HG03442 (cell line): ENCODE data around the gene B4GALT7.

Experiments used
- ATAC-seq: cut with Tn5 transposase; IDR thresholded peaks from one replicate; pipeline ENCODE4 v1.9.1; 2021; ENCODE audit warnings: mild to moderate bottlenecking, moderate library complexity; ENCODE audit not compliant: unreplicated experiment

Gene B4GALT7

DNA sequence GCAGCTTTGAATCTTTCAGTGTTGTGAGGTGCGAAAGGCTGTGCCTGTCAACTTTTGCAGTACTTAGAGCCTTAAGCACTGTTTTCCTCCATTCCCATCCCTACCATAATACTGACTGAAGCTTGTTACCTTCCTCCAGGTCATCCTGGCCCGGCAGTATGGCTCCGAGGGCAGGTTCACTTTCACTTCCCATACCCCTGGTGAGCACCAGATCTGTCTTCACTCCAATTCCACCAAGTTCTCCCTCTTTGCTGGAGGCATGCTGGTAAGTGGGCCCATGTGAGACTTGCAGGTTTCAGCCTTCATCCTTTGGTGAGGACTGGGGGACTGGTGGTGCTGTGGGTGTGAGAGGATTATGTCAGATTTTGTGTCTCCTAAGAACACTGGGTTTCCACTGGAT lies 6.4 kb upstream of the B4GALT7 start:
- no peak for ATAC-seq

DNA sequence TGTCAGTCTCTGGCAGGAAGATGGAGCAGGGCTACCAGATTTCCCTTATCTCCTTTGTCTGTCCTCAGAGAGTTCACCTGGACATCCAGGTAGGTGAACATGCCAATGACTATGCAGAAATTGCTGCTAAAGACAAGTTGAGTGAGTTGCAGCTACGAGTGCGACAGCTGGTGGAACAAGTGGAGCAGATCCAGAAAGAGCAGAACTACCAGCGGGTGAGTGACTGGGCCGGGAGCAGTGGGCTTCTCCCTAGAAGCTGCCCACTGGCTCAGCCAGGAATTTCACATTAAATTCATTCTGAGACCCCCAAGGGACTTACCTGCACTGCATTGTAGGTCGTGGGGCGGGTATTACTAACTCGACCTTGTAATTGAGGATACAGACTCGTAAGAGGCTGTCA lies 5.9 kb upstream of the B4GALT7 start:
- ATAC-seq = no peak

DNA sequence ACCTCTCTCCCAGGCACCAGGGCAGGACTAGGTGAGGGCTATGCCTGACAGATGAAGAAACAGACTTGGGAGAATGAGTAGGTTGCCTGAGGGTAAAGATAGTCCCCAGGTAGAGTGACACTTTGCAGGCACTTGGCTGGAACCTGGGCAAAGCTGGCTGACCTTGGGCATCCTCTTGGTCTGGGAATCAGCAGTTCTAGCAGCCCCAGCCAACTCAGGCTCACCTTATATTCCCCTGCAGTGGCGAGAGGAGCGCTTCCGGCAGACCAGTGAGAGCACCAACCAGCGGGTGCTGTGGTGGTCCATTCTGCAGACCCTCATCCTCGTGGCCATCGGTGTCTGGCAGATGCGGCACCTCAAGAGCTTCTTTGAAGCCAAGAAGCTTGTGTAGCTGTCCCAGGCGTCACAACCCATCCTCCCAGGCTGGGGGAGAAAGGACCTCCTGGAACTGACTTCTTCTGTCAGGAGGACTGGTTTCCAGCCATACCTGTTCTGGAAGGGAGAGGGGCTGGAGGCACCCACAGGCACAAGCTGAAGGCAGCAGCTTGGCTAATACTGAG lies 4.8 kb upstream of the B4GALT7 start:
- no peak for ATAC-seq

DNA sequence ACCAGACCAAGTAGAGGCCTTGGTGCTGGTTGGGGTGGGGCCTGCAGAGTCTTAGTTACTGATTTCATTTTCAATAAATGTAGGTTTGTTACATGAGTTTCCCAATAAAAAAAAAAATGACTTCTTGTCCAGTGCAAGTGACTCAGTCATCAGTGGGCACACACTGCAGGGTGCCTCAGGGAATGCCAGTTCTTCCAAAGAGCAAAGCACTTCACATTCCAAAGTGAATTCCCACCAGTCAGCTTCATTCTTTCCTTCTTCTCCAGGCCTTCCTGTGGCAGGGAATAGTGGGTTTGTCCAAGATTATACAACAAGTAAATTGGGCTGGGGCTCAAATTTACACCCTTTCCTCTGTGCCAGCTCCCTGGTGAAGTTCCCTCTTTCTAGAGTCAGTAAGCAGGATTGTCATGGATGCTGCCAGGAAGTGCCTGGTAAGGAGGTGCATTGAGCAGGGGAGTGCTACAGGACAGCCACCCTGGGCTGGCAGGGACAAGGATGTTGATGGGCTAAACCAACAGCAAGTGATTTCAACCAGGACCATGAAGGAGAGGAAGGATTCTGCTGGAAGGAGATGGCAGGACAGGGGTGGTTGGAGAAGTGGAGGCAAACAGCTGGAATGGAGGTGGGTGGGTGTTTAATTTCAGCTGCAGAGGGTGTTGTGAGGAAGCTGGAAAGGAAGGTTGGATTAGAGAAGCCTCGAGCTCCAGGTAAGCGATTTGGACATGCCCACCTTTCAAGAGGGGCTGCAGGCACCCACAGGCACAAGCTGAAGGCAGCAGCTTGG lies 3.7 kb upstream of the B4GALT7 start:
- no peak for ATAC-seq

DNA sequence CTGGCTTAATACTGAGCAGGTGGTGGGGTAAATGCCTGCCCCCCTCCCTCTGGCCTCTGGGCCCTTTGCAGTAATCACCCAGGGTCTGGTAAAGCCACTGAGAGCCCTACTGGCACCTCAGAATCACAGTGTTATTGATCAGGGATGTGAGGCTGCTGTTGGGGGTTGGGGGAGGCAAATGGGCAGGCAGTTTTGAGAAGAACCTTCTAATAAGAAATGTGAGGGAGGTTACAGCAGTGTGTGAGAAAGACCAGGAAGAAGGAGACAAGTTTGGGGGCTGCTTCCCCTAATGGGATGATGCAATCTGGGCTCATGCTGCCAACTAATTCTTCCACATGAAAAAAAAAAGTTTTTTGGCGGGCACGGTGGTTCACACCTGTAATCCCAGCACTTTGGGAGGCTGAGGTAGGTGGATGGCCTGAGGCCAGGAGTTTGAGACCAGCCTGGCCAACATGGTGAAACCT lies 3.1 kb upstream of the B4GALT7 start:
- no peak for ATAC-seq

DNA sequence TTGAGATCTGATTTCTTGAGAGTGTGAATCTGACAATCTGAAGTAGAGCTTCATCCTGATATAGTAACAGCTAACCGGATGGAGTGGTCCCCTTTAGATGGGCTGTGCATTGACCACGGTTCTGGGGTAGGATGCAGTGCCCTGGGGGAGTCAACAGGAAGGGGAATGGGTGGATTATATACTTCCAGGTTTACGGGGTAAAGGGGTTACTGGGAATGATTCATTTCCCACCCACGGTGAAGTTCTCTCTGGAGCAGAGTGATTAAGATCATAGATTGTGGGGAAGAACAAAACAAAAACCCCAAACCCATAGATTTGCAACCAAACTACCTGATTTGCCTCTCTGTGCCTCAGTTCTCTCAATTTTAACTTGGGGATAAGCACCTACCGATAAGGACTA lies 1.5 kb upstream of the B4GALT7 start:
- ATAC-seq = no peak

DNA sequence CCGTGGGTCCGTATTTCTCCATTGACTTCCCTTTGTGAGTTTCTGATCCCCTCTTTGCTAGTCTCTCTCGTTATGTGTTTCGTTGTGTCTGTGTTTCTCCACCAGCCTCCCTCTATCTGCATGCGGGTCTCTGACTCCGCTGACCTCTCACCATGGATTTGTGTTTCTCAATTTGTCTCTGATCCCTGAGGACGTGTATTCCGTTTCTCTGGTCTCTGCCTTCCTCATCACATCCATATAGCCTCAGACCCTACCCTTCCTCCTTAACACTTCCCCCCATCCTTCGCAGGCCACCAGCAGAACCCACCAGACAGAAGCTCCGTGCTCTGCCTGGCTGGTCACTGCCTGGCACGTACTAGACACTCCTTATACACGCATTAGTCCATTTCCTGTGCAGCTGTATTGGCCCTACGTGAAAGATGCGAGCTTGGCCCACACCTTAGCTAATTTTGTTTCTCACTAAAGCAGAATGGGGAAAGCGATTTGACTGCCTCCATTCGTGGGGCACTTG lies 631 bp downstream of the B4GALT7 start:
- ATAC-seq = no peak

DNA sequence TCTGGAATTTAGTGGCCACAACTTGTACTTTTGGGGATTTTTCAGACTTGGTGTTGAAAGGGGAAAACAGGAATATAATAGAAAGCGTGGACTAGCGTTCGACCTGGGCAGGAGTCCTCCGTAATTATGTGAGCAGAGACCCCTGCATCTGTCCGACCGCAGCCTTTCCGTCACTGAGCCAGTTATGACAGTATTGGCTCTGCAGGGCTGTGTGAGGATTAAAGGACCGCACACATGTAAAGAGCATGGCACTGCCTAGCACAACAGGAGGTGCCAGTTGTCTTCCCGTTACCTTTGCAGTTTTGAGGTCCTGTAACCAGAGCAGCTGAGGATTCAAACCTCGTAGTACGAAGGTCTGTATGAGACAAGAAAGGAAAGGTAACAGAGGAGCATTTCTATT lies 1.2 kb downstream of the B4GALT7 start:
- ATAC-seq = no peak

DNA sequence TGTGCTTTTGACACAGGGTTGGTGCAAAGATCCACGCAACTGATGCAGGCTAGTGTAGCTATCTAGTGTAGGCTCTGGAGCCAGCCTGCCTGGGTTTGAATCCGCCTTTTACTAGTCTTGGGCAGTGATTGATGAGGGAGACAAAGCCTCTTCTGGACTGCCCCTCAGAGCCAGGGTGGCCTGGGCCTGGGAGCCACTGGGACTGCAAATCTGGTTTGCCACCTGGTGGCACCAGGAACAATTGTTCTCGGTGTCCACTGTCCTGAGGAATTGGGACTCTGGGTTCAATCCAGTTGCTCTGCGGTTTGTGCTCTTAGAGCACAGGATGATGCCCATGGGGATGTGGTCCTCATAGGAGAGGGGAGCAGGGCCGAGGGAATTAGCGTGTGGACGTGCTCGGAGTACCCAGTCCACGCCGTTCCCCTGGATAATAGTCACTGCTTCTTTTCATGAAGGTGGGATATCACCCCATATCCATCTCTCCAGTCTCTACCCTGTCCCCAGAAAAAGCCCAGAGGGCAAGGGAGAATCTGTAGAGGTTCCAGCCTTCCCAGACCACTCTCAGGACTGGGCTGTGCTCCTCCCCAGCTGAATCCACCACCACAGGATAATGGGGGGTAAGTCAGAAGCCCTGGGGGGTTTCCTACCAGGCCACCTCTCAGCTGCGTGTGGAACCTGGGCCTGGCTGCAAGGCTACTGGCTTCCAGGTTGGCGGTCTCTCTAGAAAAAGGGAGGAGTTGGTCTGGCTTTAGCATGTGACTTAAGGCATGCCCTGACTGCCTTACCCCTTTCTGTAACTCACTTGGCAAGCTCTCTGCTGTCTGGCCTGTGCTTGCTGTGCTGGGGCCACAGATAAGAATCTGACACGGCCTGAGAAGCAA lies 1.9 kb downstream of the B4GALT7 start:
- ATAC-seq = no peak

DNA sequence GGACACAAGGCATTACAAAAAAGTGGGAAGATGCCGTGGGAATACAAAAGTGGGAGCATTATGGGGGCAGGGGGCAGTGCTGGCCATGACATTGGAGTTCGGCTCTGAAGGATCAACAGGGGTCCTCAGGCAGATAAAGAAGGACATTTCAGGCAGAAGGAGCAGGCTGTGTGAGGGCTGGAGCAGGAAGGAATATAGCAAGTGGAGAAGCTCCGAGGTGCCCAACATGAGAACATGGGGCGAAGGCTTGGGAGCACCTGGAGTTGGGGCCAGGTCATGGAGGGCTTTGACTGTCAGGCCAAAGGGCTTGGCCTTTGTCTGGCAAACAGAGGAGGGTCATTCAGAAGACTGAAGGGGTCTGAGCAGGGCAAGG lies 2.5 kb downstream of the B4GALT7 start:
- no peak for ATAC-seq

DNA sequence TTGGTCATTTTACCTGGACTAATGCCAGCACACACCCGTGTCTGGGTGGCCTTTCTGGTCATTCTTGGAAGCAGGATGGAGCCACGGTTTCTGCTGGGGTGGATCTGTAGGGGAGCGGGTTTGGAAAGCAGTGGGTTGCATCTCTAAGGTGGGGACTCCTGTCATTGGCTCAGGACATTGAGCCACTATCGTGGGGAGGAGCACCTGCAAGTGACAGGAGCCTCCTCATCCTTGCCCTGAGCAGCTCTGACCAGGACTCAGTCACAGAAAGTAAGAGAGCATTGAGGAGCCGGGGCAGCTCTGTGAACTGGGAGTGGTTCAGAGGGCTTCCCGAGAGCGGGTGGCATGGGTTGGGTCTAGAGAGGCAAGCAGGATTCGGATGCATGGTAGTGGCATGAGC lies 3.7 kb downstream of the B4GALT7 start:
- ATAC-seq = no peak

DNA sequence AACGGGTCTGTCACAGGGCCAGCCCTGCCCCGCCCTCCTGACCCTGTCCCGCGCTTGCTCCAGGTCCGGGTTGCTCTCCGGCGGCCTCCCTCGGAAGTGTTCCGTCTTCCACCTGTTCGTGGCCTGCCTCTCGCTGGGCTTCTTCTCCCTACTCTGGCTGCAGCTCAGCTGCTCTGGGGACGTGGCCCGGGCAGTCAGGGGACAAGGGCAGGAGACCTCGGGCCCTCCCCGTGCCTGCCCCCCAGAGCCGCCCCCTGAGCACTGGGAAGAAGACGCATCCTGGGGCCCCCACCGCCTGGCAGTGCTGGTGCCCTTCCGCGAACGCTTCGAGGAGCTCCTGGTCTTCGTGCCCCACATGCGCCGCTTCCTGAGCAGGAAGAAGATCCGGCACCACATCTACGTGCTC lies 4.2 kb downstream of the B4GALT7 start:
- ATAC-seq = no peak

DNA sequence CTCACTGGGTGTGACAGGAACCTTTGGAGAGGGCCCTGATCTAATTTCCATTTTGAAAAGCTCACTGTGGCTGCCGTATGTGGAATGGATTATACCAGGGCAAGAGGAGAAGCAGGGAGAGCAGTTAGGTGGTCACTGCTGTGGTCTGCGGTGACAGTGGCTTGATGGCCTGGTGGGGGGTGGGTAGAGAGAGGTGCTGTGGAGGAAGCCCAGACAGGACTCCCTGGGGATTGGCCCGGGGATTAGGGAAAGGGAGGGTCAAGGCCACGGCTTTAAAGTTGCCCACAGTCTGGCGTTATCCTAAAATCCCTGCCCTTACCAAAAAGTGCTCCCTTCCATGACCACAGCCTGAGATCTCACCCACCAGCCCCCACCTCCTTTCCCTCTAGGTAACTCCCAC lies 4.7 kb downstream of the B4GALT7 start:
- ATAC-seq = no peak

DNA sequence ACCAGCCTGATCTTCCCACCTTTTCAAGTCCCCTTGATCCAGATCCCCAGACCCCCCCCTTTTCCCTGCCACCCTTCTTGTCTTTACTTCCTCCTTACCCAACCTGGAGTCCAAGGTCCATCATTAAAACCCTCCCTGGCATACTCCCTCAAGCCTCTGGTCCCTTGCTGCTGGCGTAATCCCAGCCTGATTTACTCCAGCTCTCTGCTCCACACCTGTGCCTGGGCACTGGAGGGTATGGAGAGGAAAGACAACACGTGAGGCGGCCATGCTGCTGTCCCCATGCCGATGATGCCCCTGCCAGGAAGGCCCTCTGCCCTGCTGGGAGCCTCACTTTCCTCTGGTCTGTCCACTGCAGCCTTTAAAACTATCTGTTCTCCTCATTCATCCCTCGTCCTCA lies 5.1 kb downstream of the B4GALT7 start:
- no peak for ATAC-seq

DNA sequence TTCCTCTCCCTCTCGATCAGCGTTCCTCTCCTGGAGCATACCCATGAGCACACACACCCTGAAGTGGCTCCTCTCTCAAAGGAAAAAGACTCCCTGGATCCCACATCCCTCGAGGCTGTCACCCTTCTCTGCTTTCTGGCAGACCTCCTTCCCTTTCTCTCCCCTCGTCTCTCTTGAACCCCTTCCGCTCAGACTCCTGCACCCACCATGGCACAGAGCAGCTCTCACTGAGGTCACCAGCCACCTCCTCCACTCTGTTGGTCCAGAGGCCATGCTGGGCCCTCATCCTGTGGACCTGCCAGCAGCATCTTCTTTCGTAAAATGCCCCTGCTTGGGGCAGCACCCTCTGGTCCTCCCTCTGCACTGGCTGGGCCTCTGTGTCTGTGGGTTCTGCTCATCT lies 5.7 kb downstream of the B4GALT7 start:
- ATAC-seq = no peak

DNA sequence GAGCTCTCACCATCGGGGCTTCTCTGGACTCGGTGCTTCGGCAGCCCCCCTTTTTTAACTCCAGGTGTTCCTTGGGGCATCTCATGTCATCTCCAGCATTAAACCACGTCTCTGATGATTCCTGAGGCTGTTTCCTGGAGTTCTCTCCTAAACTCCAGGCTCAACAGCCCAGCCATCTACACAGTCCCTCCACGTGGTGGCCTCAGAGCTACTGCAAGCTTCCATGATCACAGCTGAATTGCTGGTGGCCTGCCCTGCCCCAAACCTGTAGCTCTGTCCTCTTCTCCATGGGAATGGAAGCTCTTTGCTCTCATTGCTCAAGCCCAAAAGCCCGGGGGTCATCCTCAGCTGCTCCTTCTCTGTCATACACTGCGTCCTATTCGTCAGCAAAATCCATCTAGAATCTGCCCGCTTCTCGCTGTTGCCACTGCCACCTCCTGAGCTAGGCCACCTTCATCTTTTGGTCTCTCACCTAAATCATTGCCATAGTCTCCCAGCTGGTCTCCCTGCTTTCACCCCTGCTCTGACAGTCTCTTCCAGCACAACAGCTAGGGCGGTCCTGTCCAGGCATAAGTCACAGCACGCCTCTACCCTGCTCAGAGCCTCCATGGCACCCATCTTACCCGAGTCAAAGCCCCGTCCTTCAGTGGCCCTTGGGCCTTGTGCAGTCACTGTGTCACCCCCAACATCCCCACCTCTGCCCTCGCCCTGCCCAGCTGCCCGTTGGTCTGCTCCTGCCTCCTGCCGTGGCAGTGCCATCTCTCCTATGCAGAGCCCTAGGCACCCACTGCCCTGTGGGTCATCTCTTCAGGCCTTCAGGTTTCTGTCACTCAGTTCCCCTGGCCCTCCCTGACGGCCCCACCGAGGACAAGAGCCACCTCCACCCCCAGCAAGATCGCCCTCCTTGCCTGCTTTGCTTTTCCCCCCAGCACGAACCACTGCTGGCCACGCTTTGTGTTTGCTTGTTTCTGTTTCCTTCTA lies 6.4 kb downstream of the B4GALT7 start:
- ATAC-seq = no peak

DNA sequence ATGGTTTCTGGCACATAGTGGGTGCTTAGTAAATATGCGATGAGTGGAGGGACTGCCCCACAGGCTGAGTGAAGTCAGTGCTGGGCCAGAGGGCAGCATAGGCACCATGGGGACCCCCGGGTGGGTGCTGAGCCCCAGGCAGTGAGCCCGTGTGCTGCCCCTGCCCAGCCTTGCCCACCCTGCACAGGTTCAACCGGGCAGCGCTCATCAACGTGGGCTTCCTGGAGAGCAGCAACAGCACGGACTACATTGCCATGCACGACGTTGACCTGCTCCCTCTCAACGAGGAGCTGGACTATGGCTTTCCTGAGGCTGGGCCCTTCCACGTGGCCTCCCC lies 7.2 kb downstream of the B4GALT7 start:
- ATAC-seq = no peak

DNA sequence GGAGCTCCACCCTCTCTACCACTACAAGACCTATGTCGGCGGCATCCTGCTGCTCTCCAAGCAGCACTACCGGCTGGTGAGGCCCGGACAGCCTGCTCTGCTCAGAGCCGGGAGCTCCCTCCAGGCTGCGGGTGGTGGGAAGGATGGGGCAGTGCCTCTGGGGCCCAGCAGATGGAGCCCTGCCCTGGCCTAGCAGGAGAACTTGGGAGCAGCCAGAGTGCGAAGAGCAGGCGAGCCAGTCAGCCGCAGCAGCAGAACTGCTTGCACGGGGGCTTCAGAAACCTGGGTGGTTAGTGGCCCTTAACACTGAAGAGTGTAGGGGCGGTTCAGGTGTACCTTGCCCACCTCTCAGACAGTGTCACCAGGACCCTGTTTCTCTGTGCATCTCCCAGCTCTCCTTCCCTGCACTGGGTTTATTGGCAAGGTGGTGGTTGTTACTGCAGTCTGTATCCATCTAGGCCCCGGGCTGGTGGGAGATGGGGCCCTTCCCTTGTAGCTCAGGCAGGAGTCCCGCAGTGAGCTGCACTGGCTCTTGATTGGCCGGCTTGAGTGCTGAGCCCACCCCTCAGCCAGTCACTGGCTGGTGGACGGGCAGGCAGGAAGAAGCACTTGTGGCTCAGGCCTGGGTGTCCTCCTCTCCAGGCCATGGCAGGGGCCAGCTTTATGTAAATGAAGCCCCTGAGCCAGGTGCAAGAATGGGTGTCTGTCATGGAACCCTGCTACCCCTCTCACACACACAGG lies 7.7 kb downstream of the B4GALT7 start:
- ATAC-seq = no peak

DNA sequence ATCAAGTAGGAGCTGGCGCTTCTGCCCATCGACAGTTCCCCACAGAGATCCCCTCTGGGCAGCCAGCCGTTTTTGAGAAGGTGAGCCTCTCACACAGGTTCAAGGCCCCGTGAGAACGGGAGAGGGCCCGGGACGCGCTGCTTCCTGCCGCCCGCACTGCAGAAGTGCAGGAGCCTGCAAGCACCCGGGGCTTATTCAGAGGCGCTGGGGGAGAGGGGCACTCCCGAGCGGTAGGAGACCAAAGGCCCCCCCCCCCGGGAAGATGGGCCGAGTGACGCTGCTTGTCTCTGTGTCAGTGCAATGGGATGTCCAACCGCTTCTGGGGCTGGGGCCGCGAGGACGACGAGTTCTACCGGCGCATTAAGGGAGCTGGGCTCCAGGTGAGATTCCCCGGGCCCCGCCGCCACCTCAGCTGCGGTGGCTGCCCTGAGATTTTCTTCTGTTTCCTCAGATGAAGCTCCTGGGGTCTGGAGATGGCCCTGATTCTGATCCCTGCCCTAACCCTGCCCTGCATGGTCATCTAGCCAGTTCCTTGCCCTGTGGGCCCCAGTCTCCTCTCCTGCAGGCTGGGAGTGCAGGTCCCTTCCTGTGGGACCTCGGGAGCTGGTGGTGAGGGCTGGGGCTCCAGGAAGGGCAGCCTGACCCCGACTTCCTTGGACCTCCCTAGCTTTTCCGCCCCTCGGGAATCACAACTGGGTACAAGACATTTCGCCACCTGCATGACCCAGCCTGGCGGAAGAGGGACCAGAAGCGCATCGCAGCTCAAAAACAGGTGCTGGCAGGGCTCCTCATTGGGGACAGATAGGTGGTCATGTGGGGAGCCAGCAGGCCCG lies 8.5 kb downstream of the B4GALT7 start:
- no peak for ATAC-seq
